NCI-H2081 treated with DMSO at 0.1 percent for 48 hours (cell line): ENCODE measurements around the gene NBEAL2.

Experiments
- DNase-seq: peaks from one replicate; lab custom pipeline; 2025; lab: John Stamatoyannopoulos, UW

NBEAL2 gene

GRCh38 chr3:47042231-47042791, 62.8 kb downstream of the NBEAL2 start:
- no peak for DNase-seq

GRCh38 chr3:47047069-47047468, 67.6 kb downstream of the NBEAL2 start:
- DNase-seq = no peak

GRCh38 chr3:47047673-47048072, 68.2 kb downstream of the NBEAL2 start:
- DNase-seq = no peak

- DNase-seq = no peak
These were observed 74.9 kb downstream of the NBEAL2 start for GRCh38 chr3:47054412-47054811.

GRCh38 chr3:47056705-47057104, 77.2 kb downstream of the NBEAL2 start:
- no peak for DNase-seq

GRCh38 chr3:47057212-47057671, 77.8 kb downstream of the NBEAL2 start:
- DNase-seq = no peak
